Right lobe of liver (tissue), 6 donors: ENCODE data around the gene MYRIP. TPM values are rescaled to one million over a fixed set of nuclear protein-coding genes. Genes with fewer than 3 reads are reported as not detected.

ENCODE experiments used
- ATAC-seq, 4 donors: fragments of 200-7000 bp; cut with Tn5 transposase; one replicate each; pipeline ENCODE4 v1.9.1; 2020; ENCODE audit warnings: mild to moderate bottlenecking in 4 of 4, moderate library complexity in 4 of 4
- DNase-seq, 3 donors: peaks; one replicate each; pipeline ENCODE4 v3.0.0-alpha.2; 2020
- H3K27ac ChIP-seq, 3 donors: fragments of 200-600 bp; one replicate each; pipeline ENCODE4 v1.8.0; 2022
- H3K27me3 ChIP-seq, 2 donors: fragments of 200-600 bp; one replicate each; pipeline ENCODE4 v1.8.0; 2022
- H3K36me3 ChIP-seq, 4 donors: fragments of 200-600 bp; sonication (generic) in 1 of 4; one replicate each; pipeline versions ENCODE4 v1.5.1 to v1.8.0; 2017 to 2022; ENCODE audit warnings: control low read depth in 1 of 4
- H3K4me1 ChIP-seq, 4 donors: fragments of 200-600 bp; sonication (generic) in 1 of 4; one replicate each; pipeline versions ENCODE4 v1.5.1 to v1.8.0; 2017 to 2022; ENCODE audit warnings: control low read depth in 1 of 4
- H3K4me3 ChIP-seq, 3 donors: fragments of 200-600 bp; one replicate each; pipeline ENCODE4 v1.8.0; 2022
- H3K9me3 ChIP-seq, 4 donors: fragments of 200-600 bp; sonication (generic) in 1 of 4; one replicate each; pipeline versions ENCODE4 v1.5.1 to v1.8.0; 2017 to 2022; ENCODE audit warnings: control low read depth in 1 of 4
- CTCF ChIP-seq, 4 donors: fragments of 200-600 bp in 3 of 4; fragments of 450-650 bp in 1 of 4; IDR thresholded peaks; one replicate each; pipeline versions ENCODE4 v1.5.1 to v1.8.0; 2016 to 2022; ENCODE audit warnings: antibody characterized with exemption in 4 of 4, mild to moderate bottlenecking in 2 of 4
- POLR2A ChIP-seq: fragments of 450-650 bp; IDR thresholded peaks from one replicate; pipeline ENCODE4 v1.6.1; 2017; ENCODE audit warnings: antibody characterized with exemption, mild to moderate bottlenecking
- WGBS: methylation state at CpG from one replicate; pipeline ENCODE4 v1.1.6; 2018; ENCODE audit warnings: low coverage, low lambda C conversion rate; ENCODE audit not compliant: insufficient coverage; ENCODE audit errors: missing lambda C conversion rate; 5-methylcytosine and 5-hydroxymethylcytosine counted together
- intact Hi-C, 2 donors: fragments of 100-400 bp; cut with DNase I; formaldehyde crosslinking; loops; one replicate each; pipeline versions ENCODE4 v1.11.2 to v1.14.1; 2022
- total RNA-seq, 6 experiments: library from RNA; depleted of rRNA in 2 of 6; stranded (reverse); fragments of >200 nt in 2 of 6; fragmentation: NEBNext Ultra II Directional in 3 of 6; extraction: Animal tissue kit (Norgen Biotek cat#: 25700) in 3 of 6; gene quantifications; one replicate each; pipeline versions ENCODE4 v1.1.0 to v1.2.4, GENCODE V29; 2016 to 2023
- donor health status: DM: no; HTN: yes; CAD: no.
- donor health status: DM: no; HTN: no; CAD: no.
- donor health status: DM: no; HTN: no; CAD: no.
- donor health status: DM: no; HTN: yes; CAD: no.
- donor health status: DM: no; HTN: yes; CAD: no.

MYRIP gene
- total RNA-seq, 6 experiments from 2014 or later = 14.3 to 23.2 (median 19.0) TPM

DNA sequence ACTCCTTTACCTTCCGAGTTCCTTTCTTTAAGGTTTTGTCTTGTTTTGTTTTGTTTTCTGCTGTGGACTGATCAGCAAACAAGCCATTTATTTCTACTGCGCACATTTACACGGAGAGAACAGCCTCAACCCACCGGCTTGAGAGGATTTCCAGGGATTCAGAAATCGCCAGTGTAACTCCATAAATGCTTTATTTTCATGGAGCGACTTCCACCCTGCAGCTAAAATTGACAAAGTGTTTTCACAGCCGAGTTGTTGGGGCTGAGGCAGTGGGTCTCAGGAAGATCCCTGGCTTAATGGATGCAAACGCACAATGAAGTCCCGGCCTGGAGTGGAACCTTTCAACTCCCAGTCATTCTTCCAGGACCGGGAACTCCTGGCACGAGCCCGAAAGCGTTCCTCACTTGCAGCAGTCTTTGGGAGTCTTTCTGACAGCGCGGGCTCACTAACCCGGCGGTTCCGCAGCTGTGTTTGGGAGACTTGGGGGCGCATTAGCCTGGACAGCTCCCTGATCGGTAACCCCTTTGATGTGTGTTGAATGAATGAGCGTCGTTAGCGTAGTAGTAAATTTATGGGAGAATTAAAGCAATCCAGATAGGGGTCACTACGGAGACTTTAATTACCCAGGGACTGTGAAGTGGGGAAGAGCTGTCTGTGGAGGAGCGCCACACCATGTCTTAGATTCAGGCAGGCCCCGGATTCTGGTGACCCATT is 785 bp upstream of the MYRIP start:
- DNase-seq (peak; percentile 39 to 67 (median 60)), ATAC-seq (peak; percentile 6 to 12 (median 6))
- WGBS = 13% methylated on average over 25 of the region's 26 CpGs
- H3K27me3 ChIP-seq = no peaks in the 10 kb centered on the region
- peaks cover 0 to 47% (median 14%) of the 10 kb centered on the region in 4 donors for H3K4me1 ChIP-seq
- no peaks in the 10 kb centered on the region for H3K36me3 ChIP-seq
- peak overlapping the region; percentile 31 to 74 (median 63) for H3K27ac ChIP-seq
- intact Hi-C loops = no loop called here
- TF ChIP-seq CTCF (IDR thresholded peaks at IDR 0.05) = no peak
- TF ChIP-seq POLR2A = no peak
- peak overlapping the region; percentile 38 to 88 (median 63) for H3K4me3 ChIP-seq
- no peaks in the 10 kb centered on the region for H3K9me3 ChIP-seq

DNA sequence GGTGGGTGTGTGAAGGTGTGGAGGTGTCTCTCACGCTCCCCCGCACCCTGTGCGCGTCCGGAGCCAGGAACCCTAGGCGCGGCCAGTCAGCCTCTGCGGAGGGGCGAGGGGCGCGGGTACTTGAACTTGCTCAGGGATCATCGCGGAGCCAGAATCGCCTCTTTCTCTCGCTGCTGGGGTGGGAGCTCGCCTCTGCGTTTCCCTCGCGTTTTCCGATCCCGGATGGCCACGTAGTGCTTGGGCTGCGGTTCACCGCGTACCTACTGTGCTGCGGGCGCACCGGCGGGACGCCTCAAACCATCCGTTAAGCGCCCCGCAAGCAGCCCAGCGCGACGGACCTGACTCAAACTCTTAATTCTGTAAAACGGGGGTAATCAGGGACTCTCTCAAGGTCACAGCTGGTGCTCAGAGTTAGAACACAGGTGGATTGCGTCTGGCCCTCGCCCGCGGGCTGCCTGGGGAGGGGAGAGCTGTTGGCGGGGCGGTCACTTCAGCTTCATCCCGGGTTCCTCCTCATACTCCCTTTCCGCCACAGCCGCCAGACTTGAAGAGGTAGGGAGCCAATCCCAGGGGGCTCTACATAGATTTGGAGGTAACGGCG is 686 bp downstream of the MYRIP start:
- ATAC-seq (peak; percentile 7 to 28 (median 14)), DNase-seq (peak in 1 of 3 donors; percentile 35)
- Histone ChIP-seq H3K36me3 (no peaks in the 10 kb centered on the region), H3K9me3 (no peaks in the 10 kb centered on the region), H3K4me1 (peaks cover 0 to 45% (median 11%) of the 10 kb centered on the region in 4 donors), H3K27me3 (no peaks in the 10 kb centered on the region), H3K27ac (peak overlapping the region; percentile 44 to 70 (median 52)), H3K4me3 (peak overlapping the region; percentile 61 to 88 (median 72))
- intact Hi-C loops = no loop called here
- TF ChIP-seq POLR2A = no peak
- TF ChIP-seq CTCF (IDR thresholded peaks at IDR 0.05) = no peak
- 0% methylated on average over 12 of the region's 48 CpGs for WGBS

- intact Hi-C loops = no loop called here
- TF ChIP-seq CTCF (IDR thresholded peaks at IDR 0.05) (no peak), POLR2A (no peak)
- peak in 1 of 3 donors; percentile 29 for DNase-seq
These were observed 1.3 kb downstream of the MYRIP start for GRCh38 chr3:39810647-39811161.

GRCh38 chr3:39811561-39811960 is 2.2 kb downstream of the MYRIP start:
- no peak for TF ChIP-seq POLR2A
- TF ChIP-seq CTCF (IDR thresholded peaks at IDR 0.05) = no peak
- Histone ChIP-seq H3K4me1 (peaks cover 0 to 30% (median 4%) of the 10 kb centered on the region in 4 donors), H3K27me3 (no peaks in the 10 kb centered on the region), H3K9me3 (no peaks in the 10 kb centered on the region), H3K36me3 (no peaks in the 10 kb centered on the region), H3K4me3 (peak overlapping the region in 1 of 3 donors; percentile 61), H3K27ac (no peak overlapping the region)
- ATAC-seq (no peak), DNase-seq (no peak)
- intact Hi-C loops = no loop called here
- WGBS = 75% methylated on average over 8 of the region's 9 CpGs

More at GRCh38 chr3:39810647-39811161, 1.3 kb downstream of the MYRIP start:
- peaks cover 0 to 39% (median 8%) of the 10 kb centered on the region in 4 donors for H3K4me1 ChIP-seq
- no peaks in the 10 kb centered on the region for H3K36me3 ChIP-seq
- no peaks in the 10 kb centered on the region for H3K9me3 ChIP-seq
- peak in 1 of 4 donors; percentile 14 for ATAC-seq
- H3K27ac ChIP-seq = peak overlapping the region; percentile 44 to 70 (median 52)
- 15% methylated on average over 15 of the region's 16 CpGs for WGBS
- H3K27me3 ChIP-seq = no peaks in the 10 kb centered on the region
- H3K4me3 ChIP-seq = peak overlapping the region; percentile 61 to 88 (median 72)
